ENCODE results near the gene SLC6A19.
"Not testable (repeated sequence)": the region's sequence is repeated elsewhere in the genome, so short reads cannot be mapped to it uniquely, and the experiment has no call there.

Gene SLC6A19

DNA sequence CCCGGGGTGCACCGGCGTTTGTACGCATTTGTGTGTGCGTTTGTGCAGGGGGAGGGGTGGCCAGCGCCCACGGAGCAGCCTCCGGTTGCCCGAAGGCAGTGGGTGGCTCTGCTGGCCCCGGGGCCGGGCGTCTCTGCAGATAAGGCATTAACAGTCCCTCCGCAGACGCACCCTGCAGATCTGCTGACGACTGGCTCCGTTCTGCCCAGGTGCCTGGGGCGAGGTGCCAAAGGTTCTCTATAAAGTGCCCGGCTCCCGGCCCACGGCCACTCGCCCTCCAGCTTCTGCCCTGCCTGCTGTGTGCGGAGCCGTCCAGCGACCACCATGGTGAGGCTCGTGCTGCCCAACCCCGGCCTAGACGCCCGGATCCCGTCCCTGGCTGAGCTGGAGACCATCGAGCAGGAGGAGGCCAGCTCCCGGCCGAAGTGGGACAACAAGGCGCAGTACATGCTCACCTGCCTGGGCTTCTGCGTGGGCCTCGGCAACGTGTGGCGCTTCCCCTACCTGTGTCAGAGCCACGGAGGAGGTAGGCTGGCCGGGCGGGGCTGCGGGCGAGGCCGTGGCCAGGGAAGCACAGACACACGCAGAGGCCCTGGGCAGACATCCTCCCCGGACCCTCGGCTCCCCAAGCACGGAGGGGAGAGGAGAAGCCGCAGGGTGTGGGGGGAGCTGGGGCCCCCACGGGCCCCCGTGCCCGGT lies at the start of gene SLC6A19:
Gene SLC6A19 (plus strand): TSS at position 269 of the 699 bp plus-strand sequence. CDS start 56 bp downstream, at position 325.
- no peak for DNase-seq

DNA sequence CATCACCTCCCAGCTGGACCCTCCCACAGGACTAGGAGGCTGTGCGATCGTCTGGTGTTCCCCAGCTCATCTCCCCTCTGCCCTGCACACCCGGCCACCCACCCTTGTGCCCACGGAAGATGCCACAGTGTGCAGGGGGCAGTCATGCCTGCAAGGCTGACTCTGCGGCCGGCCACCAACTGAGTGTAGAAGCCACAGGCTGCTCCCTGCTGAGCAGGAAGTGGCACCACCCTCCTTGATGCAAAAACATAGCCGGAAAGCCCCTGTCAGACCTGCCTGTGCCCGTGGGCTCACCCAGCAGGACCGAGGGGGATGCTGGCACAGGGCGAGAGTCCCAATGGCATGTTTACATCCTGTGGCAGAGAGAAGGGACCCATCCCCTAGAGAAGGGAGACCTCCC lies 49.2 kb upstream of the SLC6A19 start:
- no peak for DNase-seq

DNA sequence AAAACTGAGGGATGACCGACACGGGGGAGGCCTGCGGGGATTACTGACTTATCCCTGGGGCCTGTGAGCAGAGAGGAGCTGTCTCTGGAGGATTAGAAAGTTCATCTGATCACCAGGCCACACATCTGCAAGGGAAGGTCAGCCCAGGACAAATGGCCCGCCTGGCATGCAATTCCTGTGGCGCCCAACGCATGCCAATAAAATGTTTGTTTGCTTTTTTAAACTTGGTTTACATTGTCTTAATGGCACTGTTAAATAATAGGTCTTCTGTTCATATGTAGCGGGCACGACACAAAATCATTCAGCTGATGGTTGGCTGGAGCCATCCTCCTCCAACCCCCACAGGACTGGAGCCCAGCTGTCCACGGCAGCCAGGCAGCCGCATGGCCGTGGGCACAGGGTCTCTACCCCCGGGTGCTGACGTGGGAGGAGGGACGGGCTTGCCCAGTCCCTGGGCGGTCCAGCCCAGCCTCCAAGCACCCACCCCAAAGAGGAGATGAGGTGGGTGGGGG lies 48.6 kb upstream of the SLC6A19 start:
- DNase-seq = no peak

DNA sequence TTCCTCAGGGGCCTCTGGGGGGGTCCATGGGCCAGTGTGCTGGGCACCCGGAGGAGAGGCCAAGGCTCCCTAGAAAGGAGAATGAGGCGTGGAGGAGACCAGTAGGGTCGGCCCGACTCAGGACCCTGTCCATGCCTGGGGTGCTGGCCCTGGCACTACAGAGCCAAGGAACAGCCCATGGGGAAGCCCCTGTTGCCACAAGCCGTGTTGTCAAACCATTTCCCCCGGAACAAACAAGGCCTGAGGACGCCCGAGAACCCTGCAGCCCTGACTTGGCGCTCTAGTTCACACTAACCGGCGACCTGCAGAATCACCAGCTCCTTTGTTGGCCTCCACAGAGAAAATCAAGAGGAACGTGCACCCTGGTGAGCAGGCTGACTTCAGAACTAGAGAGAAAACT lies 48.0 kb upstream of the SLC6A19 start:
- DNase-seq = no peak

DNA sequence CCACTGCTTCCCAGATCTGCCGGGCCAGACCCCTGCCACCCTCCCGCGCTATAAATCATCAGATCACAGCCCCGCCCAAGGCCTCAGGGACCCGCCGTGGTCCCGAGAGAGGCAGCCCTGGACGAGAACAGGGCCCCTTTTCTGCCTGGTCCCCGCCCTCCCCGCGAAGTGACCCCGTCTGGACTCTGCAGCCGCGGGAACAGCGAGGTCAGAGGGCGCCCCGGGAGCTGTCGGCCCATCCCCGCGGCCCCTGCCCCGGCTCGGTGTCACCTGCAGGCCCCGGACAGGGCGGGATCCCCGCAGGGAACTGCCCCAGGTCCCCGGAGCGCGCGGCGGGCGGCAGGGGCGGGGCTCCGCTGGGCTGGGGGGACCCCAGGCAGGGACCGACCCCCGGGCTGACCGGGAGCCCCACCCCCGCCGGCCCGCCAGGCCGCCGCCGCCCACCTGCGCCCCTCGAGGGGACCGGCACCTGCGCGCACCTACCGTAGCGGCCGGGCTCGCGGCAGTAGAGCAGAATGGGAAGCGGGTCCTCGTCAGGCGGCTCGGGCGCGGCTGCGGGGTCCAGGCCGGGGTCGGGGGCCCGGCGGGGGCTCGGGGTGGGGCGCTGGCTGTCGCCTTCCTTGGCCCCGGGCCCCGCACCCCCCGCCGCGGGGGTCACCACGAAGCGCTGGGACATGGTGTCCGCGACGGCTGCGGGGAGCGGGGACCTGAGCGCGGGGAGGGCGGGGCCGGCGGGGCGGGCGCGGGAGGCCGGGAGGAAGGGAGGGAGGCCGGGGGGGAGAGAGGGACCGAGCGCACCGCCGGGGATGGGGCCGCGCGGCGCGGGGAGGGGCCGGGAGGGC lies 46.0 kb upstream of the SLC6A19 start:
- DNase-seq = no peak

DNA sequence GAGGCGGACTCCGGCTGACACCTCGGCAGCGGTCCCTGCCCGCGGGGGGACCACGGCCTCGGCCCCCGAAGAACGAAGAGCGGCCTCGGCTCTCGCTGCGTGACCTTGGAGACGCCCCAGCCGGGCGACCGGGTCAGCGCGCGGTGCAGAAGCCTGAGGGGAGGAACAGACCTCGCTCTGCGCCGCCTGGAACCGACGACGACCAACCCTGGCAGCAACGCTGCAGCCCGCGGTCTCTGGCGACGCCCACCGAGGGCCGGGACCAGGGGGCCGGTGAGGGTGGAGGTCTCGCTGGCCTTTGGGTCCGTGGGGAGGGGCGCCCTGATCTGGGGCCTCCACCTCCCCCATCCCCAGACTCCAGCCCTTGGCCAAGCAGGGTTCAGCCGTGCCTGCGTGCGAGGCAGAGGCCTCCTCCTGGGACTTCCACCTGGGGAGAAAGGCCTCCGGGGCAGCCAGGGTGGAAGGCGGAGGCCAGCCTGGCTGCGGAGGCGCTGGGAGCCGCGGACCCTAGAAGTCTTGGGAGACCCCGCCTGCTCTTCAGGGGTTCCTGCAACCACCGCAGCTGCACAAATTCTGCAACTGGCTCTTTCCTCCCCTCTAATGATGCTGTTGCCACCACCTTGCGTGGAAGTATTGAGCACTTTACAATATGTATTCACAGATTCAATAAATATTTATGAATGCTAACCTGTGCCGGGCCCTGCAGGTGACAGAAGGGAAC lies 45.2 kb upstream of the SLC6A19 start:
- DNase-seq = no peak

DNA sequence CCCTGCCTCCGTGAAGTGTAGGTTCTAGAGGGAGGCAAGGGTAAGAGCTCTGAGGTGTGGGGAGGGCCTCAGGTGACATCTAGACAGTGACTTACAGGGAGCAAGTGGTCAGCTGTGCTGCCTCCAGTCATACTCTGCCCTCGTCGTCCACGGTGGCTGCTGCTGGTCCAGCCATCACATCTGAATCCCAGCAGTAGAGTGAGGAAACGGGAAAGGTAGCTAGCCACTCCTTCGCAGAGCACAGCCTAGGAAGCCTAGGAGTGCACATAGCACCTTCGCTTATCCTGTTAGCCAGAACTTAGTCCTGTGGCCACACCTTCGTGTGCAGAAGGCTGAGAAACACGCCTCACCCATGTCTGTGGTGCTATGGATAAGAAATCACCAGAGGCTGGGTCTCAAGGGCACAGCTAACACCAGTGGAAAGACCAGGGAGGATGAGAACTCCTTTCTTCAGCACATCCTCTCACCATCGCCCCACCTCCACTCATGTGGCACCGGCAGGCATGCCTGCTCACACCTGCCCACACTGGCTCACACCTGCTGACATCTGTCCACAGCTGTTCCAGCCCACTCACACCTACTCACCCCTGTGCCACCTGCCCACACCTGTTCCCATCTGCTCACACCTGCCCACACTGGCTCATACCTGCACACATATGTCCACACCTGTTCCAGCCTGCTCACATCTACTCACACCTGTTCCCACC lies 44.5 kb upstream of the SLC6A19 start:
- no peak for DNase-seq

DNA sequence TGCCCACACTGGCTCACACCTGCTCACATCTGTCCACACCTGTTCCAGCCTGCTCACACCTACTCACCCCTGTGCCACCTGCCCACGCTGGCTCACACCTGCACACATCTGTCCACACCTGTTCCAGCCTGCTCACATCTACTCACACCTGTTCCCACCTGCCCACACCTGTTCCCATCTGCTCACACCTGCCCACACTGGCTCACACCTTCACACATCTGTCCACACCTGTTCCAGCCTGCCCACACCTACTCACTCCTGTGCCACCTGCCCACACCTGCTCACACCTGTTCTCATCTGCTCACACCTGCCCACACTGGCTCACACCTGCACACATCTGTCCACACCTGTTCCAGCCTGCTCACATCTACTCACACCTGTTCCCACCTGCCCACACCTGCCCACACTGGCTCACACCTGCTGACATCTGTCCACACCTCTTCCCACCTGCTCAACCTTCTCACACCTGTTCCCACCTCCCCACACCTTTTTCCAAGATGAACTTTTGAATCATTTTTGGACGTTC lies 43.9 kb upstream of the SLC6A19 start:
- not testable (repeated sequence) for DNase-seq

DNA sequence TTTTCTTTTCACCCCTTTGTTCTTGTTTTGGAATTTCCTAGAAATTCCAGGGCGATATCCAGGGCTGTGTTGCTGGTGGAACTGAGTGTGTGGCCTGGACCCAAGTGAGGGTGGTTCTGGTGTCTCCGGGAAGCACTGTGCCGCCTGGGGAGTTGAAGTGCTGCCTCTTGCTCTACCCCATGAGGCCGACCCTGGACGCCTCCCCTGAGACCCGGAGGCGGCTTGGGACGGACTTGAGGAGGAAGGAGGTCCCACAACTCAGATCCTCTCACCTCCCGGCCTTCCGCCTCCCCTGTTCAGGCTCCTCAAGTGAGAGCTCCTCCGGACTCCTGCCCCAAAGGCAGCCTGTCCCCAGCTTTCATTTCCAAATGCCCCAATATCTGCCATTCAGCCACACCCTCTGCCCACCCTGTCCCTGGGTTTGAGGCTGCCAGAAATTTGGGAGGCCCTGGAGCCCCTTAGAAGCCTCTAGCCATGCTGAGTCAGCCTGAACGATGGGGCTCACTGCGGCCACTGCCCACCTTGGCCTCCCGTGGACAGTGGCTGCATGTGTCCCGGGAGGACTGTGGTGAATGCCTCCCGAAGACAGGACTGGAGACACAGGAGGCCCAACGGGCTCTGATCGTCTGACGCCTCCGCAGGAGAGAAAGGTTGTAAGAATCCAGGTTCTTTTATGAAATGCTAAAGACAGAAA lies 42.6 kb upstream of the SLC6A19 start:
- no peak for DNase-seq

DNA sequence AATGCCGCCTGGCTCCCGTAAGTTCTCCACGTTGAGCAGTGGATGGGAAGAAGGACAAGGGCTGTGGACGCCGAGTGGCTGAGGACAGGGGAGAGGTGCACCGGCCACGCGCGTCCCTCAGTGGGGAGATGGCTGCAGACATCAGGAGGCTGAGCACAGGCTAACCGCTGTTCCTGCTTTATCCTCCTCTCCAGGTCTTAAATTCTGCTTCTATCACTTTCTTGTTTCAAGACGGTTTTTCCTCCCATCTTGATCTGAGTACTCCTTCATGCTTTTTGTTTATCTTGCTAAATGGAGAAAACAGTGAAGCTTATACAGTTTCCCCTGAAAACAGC lies 42.1 kb upstream of the SLC6A19 start:
- DNase-seq = no peak

DNA sequence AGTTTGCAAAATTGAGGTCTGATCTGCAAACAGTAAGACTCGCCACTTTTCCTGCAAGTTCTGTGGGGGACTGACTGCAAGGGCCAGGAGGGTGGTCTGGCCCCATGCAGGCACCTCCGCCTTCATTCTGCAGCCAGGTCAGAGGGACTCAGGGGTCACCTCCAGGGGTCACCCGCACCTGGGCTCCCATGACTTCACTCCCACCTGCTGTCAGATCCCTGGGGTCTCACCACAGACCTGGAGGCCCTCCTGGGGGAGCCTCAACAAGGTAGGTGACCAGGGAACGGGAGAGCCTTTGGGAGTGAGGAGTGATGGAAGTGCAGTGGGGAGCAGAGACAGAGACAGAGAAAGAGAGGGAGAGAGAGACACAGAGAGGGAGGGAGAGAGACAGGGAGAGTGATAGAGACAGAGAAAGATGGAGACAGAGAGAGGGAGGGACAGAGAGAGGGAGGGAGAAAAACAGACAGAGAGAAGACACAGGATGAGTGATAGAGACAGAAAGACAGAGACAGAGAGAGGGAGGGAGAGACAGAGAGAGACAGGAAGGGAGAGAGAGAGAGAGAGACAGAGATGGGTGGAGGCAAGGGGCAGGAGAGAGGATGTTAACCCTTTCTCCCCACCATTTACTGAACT lies 41.5 kb upstream of the SLC6A19 start:
- DNase-seq = no peak

DNA sequence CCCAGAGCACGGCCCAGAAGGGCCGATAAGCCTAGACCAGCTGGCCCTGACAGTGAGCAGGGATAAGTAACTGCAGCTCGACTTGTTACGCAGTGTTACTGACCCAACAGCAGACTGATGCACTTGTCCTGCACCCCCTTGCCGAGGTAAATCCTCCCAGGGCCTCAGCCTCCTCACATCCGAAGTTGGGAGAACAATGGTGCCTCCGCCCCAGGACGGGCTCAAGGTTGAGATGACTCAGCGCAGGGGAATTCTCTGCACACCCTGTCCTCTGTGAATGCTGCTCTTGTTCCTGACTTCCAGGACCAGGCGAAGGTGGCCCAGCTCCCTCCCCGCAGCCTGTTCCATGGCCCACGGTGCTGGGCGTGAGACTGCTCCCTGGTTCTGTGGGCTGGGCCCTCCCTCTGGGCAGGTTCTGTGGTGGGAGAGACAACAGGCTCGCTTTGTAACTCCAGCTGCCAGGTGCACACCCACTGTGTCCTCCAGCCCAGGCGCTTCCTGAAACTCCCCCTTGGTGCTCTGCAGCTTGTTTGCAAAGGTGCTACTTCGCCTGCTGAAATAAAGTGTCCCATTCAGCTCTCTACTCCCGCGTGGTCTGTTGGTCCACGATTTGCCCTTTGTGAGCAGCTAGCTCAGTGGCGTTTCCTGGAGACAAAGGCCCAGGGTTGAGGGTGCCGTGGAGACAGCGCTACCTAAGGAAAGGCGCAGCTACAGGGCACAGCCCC lies 40.1 kb upstream of the SLC6A19 start:
- DNase-seq = no peak

DNA sequence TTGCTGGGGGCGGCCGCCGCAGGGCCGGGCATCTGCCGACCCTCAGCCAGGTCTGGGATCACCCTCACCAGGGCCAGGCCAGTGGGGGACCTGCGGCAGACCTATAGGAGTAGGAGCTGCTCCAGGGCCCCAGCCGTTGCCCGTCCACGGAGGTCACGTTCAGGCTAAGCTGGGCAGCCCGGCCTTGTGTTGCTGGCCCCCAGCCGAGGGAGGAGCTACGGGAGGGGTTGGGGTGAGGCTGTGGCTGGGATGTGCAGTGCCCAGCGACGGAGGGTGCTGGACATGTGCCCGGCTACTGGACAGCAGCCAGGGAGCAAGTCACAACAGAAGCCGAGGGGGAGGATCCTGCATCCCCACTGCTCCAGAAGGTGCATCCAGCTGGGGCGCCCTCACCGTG lies 39.6 kb upstream of the SLC6A19 start:
- DNase-seq = no peak

DNA sequence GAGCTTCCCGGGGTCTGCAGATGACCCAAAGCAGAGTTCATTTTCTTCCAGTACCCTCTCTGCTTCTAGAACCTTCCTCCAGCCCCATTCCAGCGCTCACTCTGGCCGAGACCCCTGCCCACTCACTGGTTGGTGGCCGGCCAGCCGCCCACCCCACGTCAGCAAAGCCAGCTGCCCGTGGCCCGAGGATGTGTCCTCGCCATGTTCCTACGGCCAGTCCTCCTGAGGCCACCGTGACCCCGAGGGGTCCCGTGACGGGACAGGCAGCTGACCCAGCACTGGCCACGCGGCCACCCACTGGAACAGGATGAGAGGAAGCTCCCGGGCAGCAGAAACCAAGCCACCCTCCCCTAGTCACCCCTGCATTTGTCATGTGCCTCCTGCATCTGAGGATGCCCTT lies 39.1 kb upstream of the SLC6A19 start:
- DNase-seq = no peak

DNA sequence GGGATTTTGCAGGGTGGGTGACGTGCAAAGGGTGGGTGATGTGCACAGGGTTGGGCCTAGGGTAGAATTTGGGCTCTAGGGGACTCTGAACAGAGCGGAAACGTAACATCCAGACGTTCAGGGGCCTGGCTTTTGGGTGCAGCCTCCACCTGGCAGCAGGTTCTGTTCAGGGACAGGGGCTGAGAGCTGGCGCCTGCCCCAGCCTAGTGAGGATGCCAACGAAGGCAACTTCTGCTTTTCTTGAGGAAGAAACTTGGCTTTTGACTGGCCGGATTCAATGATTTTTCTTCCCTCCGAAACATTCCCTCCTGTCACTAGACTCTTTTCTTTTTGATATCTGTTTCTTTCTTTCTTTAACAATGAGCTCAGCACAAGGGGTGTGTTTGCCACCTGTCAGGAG lies 38.6 kb upstream of the SLC6A19 start:
- no peak for DNase-seq

DNA sequence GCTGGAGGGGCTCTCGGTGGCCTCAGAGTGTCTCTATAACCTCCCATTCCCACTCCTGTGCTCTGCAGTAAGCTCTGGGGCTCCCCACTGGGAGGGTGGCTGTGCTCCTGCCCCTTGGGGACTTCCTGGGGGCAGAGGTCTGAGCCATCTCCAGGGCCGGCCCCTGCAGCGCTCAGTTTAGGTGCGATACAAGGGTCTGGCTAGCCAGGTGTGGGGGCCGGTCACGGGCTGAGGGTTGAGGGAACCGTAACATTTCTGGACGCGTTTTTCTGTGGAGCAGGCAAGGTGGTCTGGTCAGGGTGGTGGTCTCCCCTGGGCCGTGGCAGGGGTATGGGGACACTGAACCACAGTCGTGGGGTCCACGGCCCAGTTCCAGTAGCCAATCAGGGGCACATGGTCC lies 38.0 kb upstream of the SLC6A19 start:
- DNase-seq = no peak

DNA sequence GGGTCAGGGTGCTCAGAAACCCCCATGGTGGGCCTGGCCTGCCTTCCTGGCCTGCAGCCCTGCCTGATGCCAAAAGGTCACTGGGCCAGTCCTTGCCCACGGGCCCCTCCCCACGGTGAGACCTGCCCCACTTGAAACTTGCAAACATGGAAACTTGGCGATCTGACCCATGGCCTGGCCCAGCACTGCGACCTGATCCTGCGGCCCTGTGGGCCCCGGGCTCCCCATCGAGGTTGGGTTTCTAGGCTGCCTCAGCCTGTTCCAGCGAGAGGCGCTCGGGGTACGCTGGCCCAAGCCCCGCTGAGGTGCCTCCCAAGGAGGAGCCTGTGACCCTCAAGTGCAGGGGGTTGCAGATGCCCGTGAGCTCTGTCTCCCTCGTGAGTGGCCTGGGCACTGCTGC lies 37.5 kb upstream of the SLC6A19 start:
- DNase-seq = no peak

DNA sequence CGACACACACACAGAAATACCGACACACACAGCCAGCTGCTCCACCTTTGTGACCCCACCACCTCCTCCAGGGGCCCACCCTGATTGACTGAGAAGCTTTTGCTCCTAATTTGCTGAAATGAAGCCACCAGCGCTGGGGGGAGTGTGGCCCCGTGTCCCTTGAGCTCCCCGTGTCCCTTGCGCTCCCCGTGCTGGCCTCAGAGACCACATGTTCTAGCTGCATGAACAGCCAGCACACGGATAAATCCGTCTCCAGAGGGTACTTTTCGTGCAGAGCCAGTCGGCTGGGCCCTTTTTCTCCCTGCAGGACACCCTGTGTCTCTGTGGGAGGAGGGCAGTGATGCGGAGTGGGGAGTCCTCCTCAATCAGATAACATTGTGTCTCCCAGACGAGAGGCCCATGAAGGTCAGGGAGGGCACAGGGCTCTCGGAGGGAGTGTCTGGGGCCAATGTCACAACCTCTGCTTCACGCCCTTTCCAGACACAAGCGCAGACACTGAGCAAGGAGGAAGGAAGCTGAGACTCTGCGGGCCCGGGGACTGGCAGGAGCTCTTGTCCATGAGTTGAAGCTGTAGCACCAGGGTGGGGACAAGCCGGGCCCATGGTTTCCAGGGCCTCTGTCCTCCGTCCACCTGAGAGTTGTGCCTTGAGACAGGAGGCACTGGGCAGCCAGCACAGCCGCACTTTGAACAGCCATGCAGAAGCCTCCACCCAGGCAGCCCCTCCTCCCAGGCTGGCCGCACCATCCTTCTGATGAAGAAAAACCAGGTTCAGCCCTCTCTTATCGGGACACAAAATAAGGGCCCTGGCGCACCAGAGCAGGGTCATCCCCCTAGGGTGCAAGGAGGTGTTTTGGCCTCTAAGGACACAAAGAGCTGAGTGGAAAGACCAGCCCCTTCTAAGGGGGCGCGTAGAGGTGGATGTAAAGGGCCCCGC lies 36.4 kb upstream of the SLC6A19 start:
- DNase-seq = no peak

DNA sequence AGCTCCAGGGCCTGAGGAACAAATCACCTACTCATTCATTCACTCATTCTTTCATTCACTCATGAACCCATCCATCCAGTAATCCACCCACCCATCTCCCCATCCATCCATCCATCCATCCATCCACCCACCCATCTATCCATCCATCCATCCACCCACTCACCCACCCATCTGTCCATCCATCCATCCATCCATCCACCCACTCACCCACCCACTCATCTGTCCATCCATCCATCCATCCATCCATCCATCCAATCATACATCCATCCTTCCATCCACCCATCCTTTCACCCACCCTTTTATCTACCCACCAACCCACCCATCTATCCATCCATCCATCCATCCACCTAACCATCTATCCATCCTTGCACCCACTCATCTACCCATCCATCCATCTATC lies 35.5 kb upstream of the SLC6A19 start:
- no peak for DNase-seq

DNA sequence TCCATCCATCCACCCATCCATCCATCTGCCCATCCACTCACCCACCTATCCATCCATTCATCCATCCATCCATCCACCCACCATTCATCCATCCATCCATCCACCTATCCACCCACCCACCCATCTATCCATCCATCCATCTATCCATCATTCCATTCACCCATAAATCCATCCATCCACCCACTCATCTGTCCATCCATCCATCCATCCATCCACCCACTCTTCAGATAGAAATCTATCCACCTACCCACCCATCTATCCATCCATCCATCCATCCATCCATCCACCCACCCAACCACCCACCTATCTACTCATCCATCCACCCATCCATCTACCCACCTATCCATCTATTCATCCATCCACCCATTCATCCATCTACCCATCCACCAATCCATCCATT lies 35.0 kb upstream of the SLC6A19 start:
- DNase-seq = no peak
